Right atrium auricular region (tissue), 2 donors: ENCODE results near the gene RIOX2. TPM values are rescaled to one million over a fixed set of nuclear protein-coding genes. Genes with fewer than 3 reads are reported as not detected.
A peak's percentile ranks its signal among the peaks of the same experiment; 100 is the strongest.

Experiments used
- DNase-seq: peaks from one replicate; pipeline ENCODE4 v3.0.0-alpha.2; 2019; ENCODE audit warnings: low spot score
- H3K27ac ChIP-seq, 2 donors: fragments of 200-600 bp; sonication (generic); 1 replicate in 1 of 2; 2 replicates in 1 of 2; pipeline ENCODE4 v1.5.1; 2016 to 2019
- H3K27me3 ChIP-seq, 2 donors: fragments of 200-600 bp; sonication (generic); one replicate each; pipeline versions ENCODE4 v1.5.1 to v1.6.0; 2017 to 2019
- H3K36me3 ChIP-seq: fragments of 200-600 bp; sonication (generic); one replicate; pipeline ENCODE4 v1.5.1; 2016
- H3K4me1 ChIP-seq, 2 donors: fragments of 200-600 bp; sonication (generic); one replicate each; pipeline versions ENCODE4 v1.5.1 to v1.6.0; 2017 to 2019
- H3K4me3 ChIP-seq, 2 donors: fragments of 200-600 bp; sonication (generic); 1 replicate in 1 of 2; 2 replicates in 1 of 2; pipeline ENCODE4 v1.5.1; 2017 to 2019; ENCODE audit warnings: mild to moderate bottlenecking in 1 of 2, moderate library complexity in 1 of 2
- H3K9me3 ChIP-seq, 2 donors: fragments of 200-600 bp; sonication (generic); one replicate each; pipeline ENCODE4 v1.5.1; 2019
- CTCF ChIP-seq, 2 donors: fragments of 200-600 bp; sonication (generic); IDR thresholded peaks; one replicate each; pipeline ENCODE4 v1.5.1; 2019; ENCODE audit warnings: antibody characterized with exemption in 2 of 2
- total RNA-seq, 2 donors: library from RNA; depleted of rRNA; stranded (reverse); fragments of >200 nt; gene quantifications; one replicate each; pipeline ENCODE4 v1.1.0, GENCODE V29; 2016

Gene RIOX2
- total RNA-seq, 2 donors from 2014 or later: 9.5 to 13.6 TPM

- DNase-seq: no peak
- Histone ChIP-seq H3K27ac (no peak overlapping the region), H3K4me1 (no peaks in the 10 kb centered on the region), H3K9me3 (no peaks in the 10 kb centered on the region), H3K36me3 (peaks cover 22% of the 10 kb centered on the region), H3K4me3 (no peak overlapping the region), H3K27me3 (no peaks in the 10 kb centered on the region)
- TF ChIP-seq CTCF (IDR thresholded peaks at IDR 0.05): no peak
Measured at GRCh38 chr3:97957617-97958311, 14.5 kb downstream of the RIOX2 start.

GRCh38 chr3:97956051-97956450 is 16.2 kb downstream of the RIOX2 start:
- DNase-seq: no peak
- TF ChIP-seq CTCF (IDR thresholded peaks at IDR 0.05): no peak

GRCh38 chr3:97954228-97954827 is 17.9 kb downstream of the RIOX2 start:
- DNase-seq: no peak
- peaks cover 41% of the 10 kb centered on the region for H3K36me3 ChIP-seq
- TF ChIP-seq CTCF (IDR thresholded peaks at IDR 0.05): no peak
- no peaks in the 10 kb centered on the region for H3K4me1 ChIP-seq
- H3K9me3 ChIP-seq: no peaks in the 10 kb centered on the region
- H3K4me3 ChIP-seq: no peak overlapping the region
- H3K27me3 ChIP-seq: no peaks in the 10 kb centered on the region
- H3K27ac ChIP-seq: no peak overlapping the region

More at GRCh38 chr3:97956051-97956450, 16.2 kb downstream of the RIOX2 start:
- Histone ChIP-seq H3K36me3 (peaks cover 25% of the 10 kb centered on the region), H3K4me3 (no peak overlapping the region), H3K9me3 (no peaks in the 10 kb centered on the region), H3K4me1 (no peaks in the 10 kb centered on the region), H3K27ac (no peak overlapping the region), H3K27me3 (no peaks in the 10 kb centered on the region)

- no peak for TF ChIP-seq CTCF (IDR thresholded peaks at IDR 0.05)
- Histone ChIP-seq H3K4me3 (no peak overlapping the region), H3K27ac (no peak overlapping the region), H3K27me3 (no peaks in the 10 kb centered on the region), H3K4me1 (no peaks in the 10 kb centered on the region), H3K9me3 (no peaks in the 10 kb centered on the region), H3K36me3 (peaks cover 37% of the 10 kb centered on the region)
- no peak for DNase-seq
Measured at GRCh38 chr3:97952872-97953271, 19.4 kb downstream of the RIOX2 start.

GRCh38 chr3:97952280-97952679 is 20.0 kb downstream of the RIOX2 start:
- peaks cover 41% of the 10 kb centered on the region for H3K36me3 ChIP-seq
- H3K27me3 ChIP-seq: no peaks in the 10 kb centered on the region
- no peak overlapping the region for H3K4me3 ChIP-seq
- H3K4me1 ChIP-seq: no peaks in the 10 kb centered on the region
- no peak for TF ChIP-seq CTCF (IDR thresholded peaks at IDR 0.05)
- DNase-seq: peak; percentile 80
- no peaks in the 10 kb centered on the region for H3K9me3 ChIP-seq
- no peak overlapping the region for H3K27ac ChIP-seq
